Measurements from ENCODE around the gene RAB31.

Gene RAB31

GRCh38 chr18:9712130-9712577 lies 4.1 kb downstream of the RAB31 start:
- DNase-seq (ENCODE audit: low spot score): no peak

DNA sequence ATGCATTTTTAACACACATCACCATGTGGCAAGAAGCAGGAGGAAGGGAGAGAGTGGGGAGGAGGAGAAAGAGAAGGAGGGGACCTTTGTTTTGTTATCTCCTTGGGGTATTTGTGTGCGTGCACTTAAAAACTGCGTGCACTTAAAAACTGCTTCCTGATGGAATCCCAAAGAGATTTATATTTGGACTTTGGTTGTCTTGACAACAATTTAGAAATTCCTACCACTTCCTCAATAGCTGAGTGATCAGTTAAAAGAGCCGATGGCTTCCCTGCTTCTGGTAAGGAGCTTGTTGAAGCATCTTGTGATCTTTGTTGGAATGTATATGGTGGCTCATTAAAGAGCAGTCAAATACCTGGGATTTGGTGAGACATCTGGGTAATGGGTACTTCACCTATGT lies 4.5 kb downstream of the RAB31 start:
- no peak for DNase-seq (ENCODE audit: low spot score)

DNA sequence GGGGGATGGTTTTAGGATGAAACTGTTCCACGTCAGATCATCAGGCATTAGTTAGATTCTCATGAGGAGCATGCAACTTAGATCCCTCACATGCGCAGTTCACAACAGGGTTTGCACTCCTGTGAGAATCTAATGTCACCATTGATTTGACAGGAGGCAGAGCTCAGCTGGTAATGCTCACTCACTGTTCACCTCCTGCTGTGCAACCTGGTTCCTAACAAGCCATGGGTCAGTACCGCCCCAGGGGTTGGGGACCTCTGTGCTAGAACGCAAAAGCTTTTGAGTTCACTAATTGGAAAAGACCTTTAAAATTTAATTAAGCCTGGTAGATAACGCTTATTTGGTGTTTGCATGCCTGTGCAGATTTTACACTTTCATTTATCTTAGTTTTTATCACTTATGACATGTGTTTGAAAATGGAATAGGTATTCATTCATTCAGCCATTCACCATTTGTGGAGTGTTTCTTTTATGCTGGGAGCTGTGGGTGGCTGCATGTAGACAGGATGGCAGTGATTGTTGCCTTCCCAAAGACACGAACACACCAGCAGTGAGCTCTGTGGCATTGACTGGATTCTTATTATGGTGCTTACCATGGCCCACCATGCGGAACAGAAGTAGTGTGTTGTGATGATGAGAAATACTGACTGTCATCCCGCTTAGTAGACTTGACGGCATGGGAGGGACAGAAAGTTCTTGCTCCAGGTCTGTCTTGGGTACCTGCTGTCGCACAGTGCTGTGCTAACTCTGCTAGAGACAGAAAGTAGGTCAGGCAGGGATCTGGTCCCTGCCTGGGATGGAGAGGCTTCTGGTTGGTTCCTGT lies 6.4 kb downstream of the RAB31 start:
- DNase-seq (ENCODE audit: low spot score): peak; percentile 15

DNA sequence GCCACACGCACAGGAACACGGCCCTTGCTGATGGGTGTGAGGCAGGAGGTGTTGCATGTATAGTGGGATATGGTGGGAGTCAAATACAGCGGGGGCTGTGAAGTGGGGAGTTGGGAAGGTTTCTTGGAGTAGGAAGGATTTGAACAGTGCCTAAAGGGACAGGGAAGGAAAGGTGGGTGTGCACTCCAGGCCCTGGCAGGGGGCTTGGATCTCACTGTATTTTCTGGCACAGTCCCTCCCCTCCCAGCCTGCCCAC lies 6.9 kb downstream of the RAB31 start:
- no peak for DNase-seq (ENCODE audit: low spot score)

GRCh38 chr18:9715978-9716774 lies 8.1 kb downstream of the RAB31 start:
- DNase-seq (ENCODE audit: low spot score): no peak

DNA sequence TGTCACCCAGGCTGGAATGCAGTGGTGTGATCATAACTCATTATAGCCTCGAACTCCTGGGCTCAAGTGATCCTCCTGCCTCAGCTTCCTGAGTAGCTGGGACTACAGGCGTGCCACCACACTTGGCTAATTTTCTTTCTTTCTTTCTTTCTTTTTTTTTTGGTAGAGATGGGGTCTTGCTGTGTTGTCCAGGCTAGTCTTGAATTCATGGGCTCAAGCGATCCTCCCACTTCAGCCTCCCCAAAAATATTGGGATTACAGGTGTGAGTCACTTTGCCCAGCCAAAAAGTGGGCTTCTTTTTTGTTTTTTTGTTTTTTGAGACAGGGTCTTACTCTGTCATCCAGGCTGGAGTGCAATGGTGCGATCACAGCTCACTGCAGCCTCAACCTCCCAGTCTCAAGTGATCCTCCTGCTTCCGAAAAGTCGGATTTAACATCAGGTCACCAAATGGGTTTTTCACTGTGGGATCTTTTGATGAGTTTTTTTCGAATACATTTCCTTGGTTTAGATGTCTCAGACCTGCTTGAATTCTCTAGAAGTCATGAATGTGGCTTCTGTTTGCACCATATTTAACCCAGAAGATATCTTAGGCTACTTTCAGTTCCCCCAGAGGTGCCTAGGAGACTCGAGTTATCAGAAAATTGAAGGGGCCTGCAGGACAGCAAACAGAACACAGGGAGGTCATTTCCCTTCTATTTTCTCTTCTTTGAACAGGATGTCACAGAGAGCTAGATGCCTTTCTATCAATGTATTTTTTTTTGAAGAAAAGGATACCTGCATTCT lies 8.9 kb downstream of the RAB31 start:
- DNase-seq (ENCODE audit: low spot score): no peak

DNA sequence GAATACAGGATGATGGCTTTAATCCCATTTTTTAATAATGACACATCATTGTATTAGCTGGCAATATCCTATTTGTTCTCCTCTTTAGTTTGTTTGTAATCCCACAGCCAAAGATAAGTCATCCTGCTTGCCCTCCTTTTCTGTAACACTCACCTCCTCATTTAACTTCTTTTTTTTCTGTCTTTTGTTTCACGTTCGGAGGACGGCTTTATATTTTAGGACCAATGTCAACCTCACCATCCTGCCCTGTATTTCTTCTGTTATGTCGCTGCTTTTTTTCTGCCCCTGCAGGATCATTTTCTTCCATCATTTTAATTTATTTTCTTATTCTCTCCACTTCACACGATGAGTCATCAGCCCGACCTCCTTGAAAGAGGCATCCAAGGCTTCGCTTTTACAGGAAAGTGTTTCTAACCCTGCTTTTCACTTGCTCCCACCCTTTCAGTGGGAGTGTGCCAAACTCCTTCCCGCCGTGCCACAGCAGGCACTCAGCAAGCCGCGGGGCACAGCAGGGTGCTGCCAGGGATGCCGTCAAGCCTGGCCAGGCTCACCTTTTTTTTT lies 11.4 kb downstream of the RAB31 start:
- DNase-seq (ENCODE audit: low spot score): no peak

DNA sequence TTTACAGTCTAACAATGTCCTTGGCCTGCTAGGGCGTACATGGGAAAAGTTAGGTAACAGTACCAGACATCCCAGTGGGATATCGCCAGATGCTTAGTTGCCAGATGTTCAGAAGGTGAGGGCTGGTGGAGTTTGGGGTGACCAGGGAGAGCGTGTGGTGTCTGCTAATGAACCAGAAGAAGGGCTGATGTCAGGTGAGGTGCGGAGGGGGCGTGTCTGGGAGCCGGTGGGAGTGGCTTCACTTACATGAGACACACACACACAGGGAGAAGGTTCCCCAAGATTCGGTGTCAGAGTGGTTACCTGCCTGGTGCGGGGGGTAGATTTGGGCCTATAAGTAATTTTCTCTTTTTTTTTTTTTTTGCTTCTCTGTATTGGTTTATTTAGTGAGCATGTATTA lies 12.2 kb downstream of the RAB31 start:
- no peak for DNase-seq (ENCODE audit: low spot score)

DNA sequence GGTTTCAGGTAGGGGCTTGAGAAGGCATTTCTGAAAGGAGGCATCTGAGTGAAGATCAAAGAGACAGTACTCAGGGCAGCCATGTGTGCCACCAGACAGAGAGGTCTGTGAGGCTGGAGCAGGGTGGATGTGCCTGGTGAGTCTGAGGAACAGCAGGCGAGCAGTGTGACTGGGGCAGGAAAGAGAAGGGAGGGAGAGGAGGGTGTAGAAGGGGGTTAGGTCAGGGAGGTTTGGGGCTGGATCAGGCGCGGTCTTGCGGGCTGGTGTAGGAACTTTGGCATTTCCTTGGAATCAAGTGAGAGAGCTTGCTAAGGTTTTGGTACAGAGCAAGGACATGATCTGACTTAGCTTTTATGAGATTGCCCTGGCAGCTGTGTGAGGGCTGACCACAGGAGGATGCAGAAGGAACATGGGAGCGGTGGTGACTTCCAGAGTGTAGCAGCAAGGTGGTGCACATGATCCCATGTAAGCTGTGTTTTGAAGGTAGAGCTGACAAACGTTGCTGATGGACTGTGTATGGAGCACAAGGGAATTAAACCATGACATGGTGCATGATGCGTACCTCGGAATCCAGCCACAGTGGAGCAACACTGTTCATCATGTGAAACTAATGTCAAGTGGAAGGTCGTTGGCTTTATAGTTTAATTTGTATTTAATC lies 13.9 kb downstream of the RAB31 start:
- no peak for DNase-seq (ENCODE audit: low spot score)

DNA sequence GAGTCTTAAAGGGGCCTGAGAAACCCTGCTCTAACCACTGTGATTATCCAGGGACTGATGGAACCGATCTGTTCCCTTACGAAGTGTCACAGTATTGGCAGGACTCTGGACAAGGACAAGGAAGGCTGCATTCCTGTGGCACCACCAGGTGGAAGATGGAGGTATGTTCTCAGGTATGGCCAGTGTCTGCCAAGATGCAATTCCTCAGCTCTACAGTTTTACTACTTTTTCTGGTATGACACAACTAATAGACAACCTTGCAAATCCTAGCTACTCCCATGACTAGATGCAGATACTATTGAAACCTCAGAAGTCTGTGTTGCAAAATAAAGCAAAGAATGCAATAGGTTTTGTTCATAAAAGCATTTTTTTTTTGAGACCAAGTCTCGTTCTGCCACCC lies 14.6 kb downstream of the RAB31 start:
- no peak for DNase-seq (ENCODE audit: low spot score)

DNA sequence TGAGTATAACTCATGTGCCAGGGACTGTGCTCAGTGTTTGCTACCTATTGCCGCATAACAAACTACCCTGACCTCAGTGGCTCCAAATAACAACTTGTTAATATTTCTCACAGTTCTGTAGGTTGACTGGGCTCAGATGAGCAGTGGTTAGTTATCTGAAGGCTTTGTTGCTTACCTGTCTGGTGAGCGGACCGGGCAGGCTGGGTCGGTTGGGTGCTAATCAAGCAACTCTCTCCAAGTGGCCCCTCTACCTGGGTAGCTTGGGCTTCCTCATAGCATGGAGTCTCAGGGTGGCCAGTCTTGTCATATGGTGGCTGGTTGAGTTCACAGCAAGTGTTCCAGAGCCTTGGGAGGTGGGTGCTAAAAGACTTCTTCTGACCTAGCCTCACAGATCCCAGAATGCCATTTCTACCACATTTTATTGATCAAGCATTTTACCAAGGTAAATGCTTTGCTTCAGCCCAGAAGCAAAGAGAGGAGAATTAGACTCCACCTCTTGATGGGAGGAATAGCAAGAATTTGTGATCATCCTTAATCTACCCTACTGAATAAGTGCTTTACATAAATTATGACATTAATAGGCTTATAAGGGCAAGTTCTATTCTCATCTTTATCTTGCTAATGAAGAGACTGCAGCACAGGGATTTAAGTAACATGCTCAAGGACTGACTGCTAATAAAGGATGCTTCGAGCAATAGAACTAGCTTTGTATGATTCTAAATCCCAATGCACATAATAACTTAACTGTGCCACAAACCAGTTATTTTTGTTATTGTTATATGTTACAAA lies 16.9 kb downstream of the RAB31 start:
- no peak for DNase-seq (ENCODE audit: low spot score)

DNA sequence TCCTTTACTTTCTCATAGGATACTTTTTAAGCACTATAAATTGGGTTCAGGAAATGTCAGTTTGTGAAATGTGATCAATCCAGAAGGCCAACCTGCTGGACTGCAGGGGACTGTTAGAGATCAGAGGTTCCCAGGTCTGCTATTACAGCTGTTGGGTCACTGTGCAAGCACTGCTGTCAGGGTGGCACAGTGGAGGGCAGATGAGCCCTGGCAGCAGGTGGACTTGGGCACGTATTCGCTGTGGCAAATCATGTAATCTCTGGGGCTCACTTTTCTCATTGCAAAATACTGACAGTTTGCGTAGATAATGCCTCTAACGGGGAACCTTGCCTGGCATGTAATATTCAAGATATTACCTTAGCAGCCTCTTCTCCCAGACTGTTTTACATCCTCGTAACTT lies 18.1 kb downstream of the RAB31 start:
- no peak for DNase-seq (ENCODE audit: low spot score)

- no peak for DNase-seq (ENCODE audit: low spot score)
These were observed 18.8 kb downstream of the RAB31 start for GRCh38 chr18:9726936-9727335.

DNA sequence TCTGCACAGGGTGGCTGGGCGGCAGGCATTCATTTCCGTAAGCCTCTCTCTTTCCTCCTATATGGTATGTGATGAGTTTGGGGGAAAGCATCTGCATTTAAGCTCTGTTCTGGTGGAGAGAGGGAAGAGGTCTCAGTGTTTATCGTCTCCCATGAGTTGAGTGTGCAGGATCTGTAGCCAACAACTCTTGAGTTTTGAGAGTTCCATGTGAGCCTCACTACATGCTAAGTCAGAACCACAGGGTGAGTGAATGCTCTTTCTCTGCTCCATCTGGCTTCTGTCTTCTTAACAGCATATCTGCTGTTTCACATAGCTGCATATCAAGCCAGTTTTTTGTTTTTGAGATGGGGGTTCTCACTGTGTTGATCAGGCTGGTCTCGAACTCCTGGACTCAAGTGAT lies 22.7 kb downstream of the RAB31 start:
- DNase-seq (ENCODE audit: low spot score): no peak

DNA sequence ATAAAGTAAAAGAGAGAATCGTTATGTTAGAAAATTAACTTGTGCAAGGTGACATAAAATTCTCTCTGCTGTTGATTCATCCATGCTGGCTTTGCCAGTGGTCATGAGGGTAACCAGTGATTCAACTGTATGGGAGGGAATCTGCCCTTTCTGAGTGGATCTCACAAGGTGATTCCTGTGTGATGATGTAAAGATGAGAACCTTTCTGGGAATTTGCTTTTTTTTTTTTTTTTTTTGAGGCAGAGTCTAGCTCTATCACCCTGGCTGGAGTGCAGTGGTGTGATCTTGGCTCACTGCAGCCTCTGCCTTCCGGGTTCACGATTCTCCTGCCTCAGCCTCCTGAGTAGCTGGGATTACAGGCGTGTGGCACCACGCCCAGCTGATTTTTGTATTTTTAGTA lies 23.3 kb downstream of the RAB31 start:
- no peak for DNase-seq (ENCODE audit: low spot score)

GRCh38 chr18:9732031-9732430 lies 23.9 kb downstream of the RAB31 start:
- no peak for DNase-seq (ENCODE audit: low spot score)

GRCh38 chr18:9734189-9734588 lies 26.1 kb downstream of the RAB31 start:
- no peak for DNase-seq (ENCODE audit: low spot score)

- DNase-seq (ENCODE audit: low spot score): no peak
These were observed 27.1 kb downstream of the RAB31 start for GRCh38 chr18:9735238-9735637.

- DNase-seq (ENCODE audit: low spot score): no peak
These were observed 27.8 kb downstream of the RAB31 start for GRCh38 chr18:9735879-9736278.

DNA sequence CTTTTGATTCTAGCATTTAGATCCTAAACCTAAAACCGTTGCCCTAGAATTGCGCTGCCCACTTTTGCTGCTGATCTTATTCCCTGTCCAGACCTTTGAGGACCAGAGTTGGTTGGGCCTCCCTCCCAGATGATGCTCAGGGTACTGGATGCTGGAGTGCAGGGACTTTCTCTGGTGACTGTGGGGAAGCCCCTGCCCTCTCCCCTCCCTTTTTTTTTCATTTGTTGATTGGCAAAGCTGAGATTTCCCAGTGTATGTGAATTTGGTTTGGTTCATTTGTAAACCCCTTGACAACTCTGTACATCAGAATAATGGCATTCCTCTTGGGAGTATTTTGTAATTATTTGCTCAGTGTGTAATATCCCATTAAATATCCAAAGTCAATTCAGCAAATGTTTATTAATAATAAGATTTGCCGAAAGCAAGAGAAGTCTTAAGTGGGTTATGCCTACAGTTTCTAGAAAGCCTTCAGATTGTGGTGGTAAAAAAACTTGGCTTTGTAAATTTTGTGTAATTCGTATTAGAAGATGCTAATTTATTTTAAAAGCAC lies 28.3 kb downstream of the RAB31 start:
- no peak for DNase-seq (ENCODE audit: low spot score)

Measured in SK-N-DZ (cell line).